Measurements from ENCODE around the gene CCDC12. TPM values are rescaled to one million over a fixed set of nuclear protein-coding genes. Genes with fewer than 3 reads are reported as not detected.

The CCDC12 gene
- polyA plus RNA-seq, 10 donors = 23.5 to 48.5 (median 36.6) TPM

- no peak for DNase-seq
Observed at GRCh38 chr3:46907271-46907670, 69.3 kb downstream of the CCDC12 start.

GRCh38 chr3:46906471-46907058, 70.0 kb downstream of the CCDC12 start:
- DNase-seq = no peak

DNA sequence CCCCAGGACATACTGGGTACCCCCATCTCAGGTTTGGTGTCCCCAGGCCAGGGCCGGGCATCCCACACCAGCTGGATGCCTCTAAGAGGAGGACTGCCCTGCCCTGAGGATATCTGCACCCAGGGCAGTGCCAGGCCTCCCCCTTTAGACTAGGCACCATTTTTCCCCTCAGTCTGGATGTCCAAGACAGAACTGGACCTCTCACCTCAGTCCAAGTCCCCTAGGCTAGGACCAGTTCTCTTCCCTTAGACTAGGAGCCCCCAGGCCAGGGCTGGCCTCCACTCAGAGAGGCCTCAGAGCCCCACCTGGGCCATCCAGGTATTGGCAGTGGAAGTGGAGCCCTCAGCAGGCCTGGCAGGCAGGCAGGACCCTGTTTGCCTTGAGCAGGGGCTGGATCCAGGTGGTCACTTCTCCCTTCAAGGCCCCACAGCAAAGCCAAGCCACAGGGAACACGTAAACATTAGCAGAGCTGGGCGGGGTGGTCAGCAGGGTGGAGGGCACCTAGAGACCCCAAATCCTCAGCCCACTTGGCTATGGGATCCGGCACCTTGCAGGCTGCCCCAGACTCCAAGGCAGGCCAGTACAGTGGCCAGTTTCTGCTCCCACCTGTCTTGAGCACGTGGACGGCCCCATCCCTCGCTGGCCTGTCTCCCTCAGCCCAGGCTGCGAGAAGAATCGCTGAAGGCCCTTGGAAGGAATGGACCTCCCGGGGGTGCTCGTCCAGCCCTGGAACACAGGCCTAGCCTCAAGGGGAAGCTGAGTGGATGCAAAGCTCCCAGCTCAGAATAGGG, 70.7 kb downstream of the CCDC12 start:
- no peak for DNase-seq

DNA sequence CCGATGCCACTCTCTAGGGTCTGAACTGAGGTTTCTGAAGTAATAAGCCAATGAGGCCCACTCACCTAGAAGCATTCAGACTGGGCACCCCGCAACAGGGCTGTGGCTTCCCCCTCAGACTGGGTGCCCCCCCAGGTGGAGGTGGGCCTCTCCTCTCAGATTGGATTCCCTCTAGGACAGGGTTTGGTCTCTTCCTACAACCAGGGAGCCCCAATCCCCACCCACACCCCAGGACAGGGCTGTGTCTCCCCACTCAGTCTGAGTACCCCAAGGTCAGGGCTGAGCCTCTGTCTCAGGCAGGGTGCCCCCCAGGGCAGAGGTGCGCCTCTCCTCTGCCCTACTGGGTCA, 71.4 kb downstream of the CCDC12 start:
- DNase-seq = no peak

DNA sequence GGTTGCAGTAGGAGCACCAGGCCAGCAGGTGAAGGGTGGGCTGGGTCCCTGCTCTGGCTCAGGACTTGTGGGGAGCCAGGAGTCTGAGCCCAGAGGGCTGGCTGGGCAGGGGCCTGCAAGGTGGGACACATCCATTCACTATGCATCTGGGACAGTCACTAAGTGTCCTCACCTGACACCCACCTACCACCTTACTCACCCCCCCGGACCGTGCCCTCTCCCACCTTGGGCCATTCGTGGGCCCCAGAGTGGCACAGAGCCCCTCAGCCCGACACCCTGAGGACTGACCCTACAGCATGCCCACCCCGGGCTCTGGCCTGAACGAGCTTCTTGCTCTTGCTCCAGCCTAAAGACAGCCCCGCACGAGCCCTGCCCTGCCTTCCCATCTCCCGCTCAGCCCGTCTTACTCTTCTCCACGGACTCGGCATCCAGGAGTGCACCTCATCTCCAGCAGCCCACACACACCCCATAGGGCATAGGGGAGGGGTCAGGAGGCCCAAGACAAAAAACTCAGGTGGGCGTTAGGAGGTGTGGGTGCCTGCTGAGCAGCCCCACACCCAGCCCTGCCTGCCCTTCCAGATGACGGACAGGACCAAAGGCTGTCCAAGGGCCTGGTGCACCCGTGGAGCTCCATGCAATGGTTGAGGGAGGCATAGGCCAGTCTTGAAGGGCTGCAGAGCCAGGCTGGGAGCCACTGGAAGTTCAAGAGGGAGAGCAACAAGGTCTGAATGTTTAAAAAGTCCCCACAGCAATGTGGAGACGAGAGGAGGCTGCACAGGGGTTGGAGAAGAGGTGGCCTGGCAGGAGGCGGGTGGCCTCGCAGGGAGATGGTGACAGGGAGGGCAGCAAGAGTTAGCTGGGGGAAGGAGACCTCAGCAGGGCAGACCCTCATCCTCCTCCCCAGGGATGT, 72.0 kb downstream of the CCDC12 start:
- no peak for DNase-seq

GRCh38 chr3:46903341-46904302, 72.9 kb downstream of the CCDC12 start:
- DNase-seq = no peak

GRCh38 chr3:46902188-46902631, 74.3 kb downstream of the CCDC12 start:
- no peak for DNase-seq

DNA sequence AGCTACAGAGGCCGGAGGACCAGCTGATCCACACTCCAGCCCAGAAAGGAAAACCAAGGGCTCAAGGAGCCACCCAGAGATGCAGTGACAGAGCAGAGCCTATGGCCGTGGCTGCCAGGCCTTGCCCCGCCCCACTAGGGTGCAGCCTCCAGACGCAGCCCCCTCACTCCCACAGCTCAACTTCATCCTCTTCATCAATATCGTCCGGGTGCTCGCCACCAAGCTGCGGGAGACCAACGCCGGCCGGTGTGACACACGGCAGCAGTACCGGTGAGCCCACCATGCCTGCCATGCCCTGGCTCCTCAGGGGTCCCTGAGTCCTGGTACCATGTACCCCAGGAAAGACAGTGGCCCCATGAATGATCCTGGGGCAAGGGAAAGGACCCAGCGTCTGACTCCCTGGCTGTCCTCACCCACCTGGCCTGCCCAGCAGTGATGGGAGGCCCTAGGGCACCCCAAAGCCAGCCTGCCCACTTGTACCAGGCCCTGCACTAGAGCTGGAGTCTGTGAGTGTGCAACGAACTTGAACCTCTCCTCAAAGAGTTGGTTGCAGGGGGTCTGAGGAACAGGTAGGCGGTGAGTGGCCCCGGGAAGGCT, 74.9 kb downstream of the CCDC12 start:
- no peak for DNase-seq

DNA sequence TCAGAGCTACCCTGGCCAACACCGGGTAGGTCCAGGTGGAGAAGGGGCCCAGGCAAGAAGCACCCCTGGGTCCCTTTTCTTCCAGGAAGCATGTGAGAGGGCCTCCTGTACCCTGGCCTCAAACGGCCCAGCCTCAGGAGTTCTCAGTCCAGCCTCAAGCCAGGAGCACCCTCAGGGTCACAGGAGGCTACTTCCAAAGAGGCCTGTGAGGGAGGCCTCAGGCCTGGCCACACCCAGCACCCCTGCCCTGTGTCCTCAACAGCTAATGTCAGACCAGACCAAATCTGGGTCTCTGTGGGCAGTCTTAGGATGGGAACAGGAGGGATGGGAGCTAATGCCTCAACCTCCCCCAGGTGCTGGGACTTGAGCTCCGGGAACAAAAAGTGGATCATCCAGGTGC, 75.5 kb downstream of the CCDC12 start:
- DNase-seq = no peak

DNA sequence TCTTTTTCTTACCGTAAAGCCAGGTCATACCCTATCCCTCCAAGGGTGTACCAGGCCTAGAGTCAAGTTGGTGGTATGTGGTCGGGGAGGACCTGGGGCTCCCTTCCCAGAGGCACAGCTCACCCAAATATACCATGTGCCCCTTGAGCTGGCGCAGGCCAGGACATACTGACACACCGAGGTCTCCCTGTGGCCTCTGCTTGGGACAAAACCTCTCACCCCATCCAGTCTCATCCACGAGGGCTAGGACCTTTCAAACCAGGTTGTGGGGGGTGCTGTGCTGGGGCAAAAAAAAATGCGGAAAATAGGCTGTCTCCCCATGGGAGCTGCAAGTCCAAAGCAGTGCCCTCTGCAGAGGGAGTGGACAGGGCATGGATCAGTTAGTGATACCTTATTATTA, 76.2 kb downstream of the CCDC12 start:
- DNase-seq = no peak

DNA sequence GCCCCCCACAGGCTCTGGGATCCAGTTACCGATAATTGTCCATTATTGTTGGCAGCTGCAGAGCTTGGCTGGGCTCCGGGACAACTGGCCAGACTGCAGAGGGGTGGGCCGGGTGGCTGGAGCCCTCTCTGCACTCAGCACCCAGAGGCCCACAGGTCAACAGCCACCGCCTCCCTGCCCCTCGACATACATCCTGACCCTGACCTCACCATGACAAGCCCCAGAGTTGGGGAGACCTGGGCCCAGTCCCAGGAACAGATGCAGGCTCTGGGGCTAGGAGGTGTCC, 76.6 kb downstream of the CCDC12 start:
- peak in 2 of 3 donors; percentile 58 to 63 for DNase-seq

DNA sequence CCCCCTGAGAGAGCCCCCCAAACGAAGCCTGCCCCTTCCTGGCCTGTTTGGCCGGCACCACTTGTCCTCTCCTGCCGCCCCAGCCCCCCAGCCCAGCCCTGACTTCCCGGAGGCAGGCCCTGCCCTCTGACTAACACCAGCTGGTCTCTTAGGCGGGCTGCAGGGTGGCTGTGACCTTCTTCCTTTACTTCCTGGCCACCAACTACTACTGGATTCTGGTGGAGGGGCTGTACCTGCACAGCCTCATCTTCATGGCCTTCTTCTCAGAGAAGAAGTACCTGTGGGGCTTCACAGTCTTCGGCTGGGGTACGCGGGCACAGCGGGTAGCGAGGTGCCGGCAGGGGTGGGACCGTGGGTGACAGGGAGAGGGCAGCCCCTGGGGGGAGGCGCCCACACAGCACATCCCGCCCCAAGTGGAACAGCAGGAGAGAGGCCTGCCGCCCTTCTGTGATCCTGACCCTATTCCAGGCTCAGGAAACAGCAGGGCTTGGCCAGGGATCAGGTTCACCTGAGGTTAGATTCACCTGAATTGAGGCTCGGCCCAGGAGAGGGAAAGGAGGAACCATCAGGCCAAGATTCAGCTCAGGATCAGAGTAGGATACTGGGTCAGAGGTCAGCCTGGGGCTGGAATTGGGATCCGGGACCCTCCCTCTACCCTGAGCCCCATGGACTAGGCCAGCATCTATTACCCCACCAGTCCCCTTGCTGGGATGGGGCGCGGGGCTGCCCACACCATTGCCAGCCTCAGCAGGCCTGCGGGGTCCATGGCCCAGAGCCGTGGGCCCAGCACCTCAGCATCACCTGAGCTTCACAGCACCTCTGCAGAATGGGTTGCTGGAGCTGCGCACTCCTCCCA, 77.2 kb downstream of the CCDC12 start:
- no peak for DNase-seq

- peak in 1 of 3 donors; percentile 69 for DNase-seq
Observed at GRCh38 chr3:46898321-46899150, 78.0 kb downstream of the CCDC12 start.

DNA sequence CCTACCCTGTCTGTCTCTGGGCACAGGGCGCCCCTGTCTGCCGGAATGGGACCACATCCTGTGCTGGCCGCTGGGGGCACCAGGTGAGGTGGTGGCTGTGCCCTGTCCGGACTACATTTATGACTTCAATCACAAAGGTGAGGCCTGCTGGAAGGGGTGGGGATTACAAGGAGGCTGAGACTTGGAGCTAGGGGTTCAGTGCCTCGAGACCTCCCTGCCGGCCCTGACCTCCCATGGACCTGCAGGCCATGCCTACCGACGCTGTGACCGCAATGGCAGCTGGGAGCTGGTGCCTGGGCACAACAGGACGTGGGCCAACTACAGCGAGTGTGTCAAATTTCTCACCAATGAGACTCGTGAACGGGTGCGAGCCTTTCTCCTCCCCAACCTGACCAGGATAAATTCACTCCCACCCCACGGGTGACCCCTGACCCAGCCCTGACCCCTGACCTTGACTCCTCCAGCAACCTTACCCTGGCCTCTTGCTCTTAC, 78.7 kb downstream of the CCDC12 start:
- no peak for DNase-seq

DNA sequence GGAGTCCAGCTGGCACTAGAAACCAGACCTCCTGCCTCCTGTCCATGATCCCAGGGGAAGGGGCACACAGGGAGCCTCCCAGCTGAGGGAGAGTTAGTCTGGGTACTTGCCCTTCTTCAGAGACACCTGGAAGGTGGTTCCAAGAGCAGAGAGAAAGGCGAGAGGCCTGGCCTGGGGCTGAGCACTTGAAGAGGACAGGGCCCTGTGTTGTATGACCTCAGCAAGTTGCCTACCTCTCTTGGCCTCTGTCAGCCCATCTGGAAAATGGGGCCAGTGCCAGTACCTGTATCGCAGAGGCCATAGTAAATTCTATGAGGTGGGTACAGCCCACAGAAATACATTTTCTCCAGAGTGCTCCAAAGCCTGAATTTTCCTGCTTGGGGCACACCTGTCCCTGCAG, 79.5 kb downstream of the CCDC12 start:
- DNase-seq = no peak

GRCh38 chr3:46896386-46896785, 80.2 kb downstream of the CCDC12 start:
- no peak for DNase-seq

DNA sequence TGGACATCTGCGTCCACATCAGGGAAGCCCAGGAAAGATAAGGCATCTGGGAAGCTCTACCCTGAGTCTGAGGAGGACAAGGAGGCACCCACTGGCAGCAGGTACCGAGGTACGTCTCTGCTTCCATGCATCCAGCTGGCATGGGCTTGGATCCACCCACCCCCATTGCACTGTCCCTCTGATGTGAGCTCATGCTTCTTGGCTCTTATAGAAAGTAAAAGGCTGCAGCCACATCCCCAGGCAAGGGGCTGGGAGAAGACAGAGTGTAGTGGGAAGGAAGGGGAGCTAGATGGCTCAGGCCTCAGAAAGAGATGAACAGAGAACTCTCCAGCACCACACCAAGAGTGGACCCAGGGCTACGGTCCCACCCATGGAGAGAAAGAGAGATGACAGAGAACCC, 80.8 kb downstream of the CCDC12 start:
- no peak for DNase-seq

DNA sequence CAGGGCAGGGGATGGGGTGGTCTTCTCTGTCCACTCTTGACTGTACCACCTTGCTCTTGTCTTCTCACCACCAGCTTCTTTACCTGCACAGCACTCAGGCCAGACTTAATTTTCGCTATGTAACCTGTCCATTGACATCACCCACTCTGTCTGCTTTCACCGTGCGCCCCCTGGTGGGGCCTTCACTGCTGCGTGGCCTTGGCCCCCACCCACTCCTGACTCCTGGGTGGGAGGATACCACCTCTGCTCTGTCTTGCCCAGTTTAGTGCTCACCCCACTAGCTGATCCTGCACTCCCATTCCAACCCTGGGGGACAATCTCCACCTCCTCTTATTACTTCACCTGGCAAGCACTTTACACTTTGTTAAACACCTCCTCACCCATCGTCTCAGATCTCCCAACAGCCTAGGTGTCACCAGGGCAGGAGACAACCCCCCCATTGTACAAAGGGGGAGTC, 81.3 kb downstream of the CCDC12 start:
- DNase-seq = peak in 2 of 3 donors; percentile 70 to 84

DNA sequence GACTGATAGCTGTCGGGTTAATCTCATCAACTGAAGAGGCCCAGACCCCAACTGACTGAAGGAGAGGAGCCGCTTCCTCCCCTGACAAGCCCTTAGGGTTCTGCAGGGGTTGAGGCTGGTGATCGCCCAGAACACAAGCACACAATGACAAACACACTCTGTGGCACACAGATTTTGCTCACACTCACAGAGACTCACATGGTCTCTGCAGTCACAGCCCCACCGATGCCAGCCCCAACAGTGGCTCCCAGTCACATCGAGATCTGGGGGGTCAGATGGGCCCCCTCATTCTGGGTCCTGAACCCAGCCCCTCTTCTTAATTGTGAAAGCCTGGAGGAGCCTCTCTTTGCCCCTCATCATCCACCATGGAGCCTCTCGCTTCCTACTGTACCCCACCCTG, 82.3 kb downstream of the CCDC12 start:
- DNase-seq = no peak

Data from muscle of back (tissue), 11 donors.